Measurements from ENCODE around the gene SLC6A11.

The SLC6A11 gene

GRCh38 chr3:10975695-10976234, 159.7 kb downstream of the SLC6A11 start:
- H3K36me3 Mint-ChIP-seq = no peaks in the 10 kb centered on the region
- H3K9me3 Mint-ChIP-seq = no peaks in the 10 kb centered on the region
- no peak overlapping the region for H3K27ac Mint-ChIP-seq
- H3K27me3 Mint-ChIP-seq = peaks cover 18% of the 10 kb centered on the region
- no peaks in the 10 kb centered on the region for H3K4me1 Mint-ChIP-seq
- H3K4me3 Mint-ChIP-seq = no peak overlapping the region

- H3K27me3 Mint-ChIP-seq = peaks cover 20% of the 10 kb centered on the region
- H3K4me1 Mint-ChIP-seq = no peaks in the 10 kb centered on the region
- no peak overlapping the region for H3K4me3 Mint-ChIP-seq
- no peak overlapping the region for H3K27ac Mint-ChIP-seq
- no peaks in the 10 kb centered on the region for H3K36me3 Mint-ChIP-seq
- H3K9me3 Mint-ChIP-seq = no peaks in the 10 kb centered on the region
These were observed 160.7 kb downstream of the SLC6A11 start for GRCh38 chr3:10976770-10977169.

- Mint-ChIP-seq H3K4me1 (peaks cover 5% of the 10 kb centered on the region), H3K27me3 (peaks cover 22% of the 10 kb centered on the region), H3K27ac (no peak overlapping the region), H3K36me3 (no peaks in the 10 kb centered on the region), H3K9me3 (no peaks in the 10 kb centered on the region), H3K4me3 (no peak overlapping the region)
These were observed 162.0 kb downstream of the SLC6A11 start for GRCh38 chr3:10977892-10978510.

- no peak overlapping the region for H3K27ac Mint-ChIP-seq
- H3K9me3 Mint-ChIP-seq = no peaks in the 10 kb centered on the region
- peaks cover 18% of the 10 kb centered on the region for H3K27me3 Mint-ChIP-seq
- peaks cover 9% of the 10 kb centered on the region for H3K4me1 Mint-ChIP-seq
- H3K36me3 Mint-ChIP-seq = no peaks in the 10 kb centered on the region
- no peak overlapping the region for H3K4me3 Mint-ChIP-seq
These were observed 162.9 kb downstream of the SLC6A11 start for GRCh38 chr3:10978956-10979355.

- H3K9me3 Mint-ChIP-seq = no peaks in the 10 kb centered on the region
- peaks cover 18% of the 10 kb centered on the region for H3K27me3 Mint-ChIP-seq
- no peak overlapping the region for H3K4me3 Mint-ChIP-seq
- no peaks in the 10 kb centered on the region for H3K36me3 Mint-ChIP-seq
- H3K27ac Mint-ChIP-seq = no peak overlapping the region
- peaks cover 9% of the 10 kb centered on the region for H3K4me1 Mint-ChIP-seq
These were observed 164.3 kb downstream of the SLC6A11 start for GRCh38 chr3:10980312-10980711.

- Mint-ChIP-seq H3K4me1 (peaks cover 9% of the 10 kb centered on the region), H3K27me3 (peaks cover 18% of the 10 kb centered on the region), H3K4me3 (no peak overlapping the region), H3K36me3 (no peaks in the 10 kb centered on the region), H3K9me3 (no peaks in the 10 kb centered on the region), H3K27ac (no peak overlapping the region)
These were observed 165.0 kb downstream of the SLC6A11 start for GRCh38 chr3:10981031-10981430.

- no peaks in the 10 kb centered on the region for H3K9me3 Mint-ChIP-seq
- no peak overlapping the region for H3K4me3 Mint-ChIP-seq
- no peak overlapping the region for H3K27ac Mint-ChIP-seq
- H3K36me3 Mint-ChIP-seq = no peaks in the 10 kb centered on the region
- H3K4me1 Mint-ChIP-seq = peaks cover 9% of the 10 kb centered on the region
- H3K27me3 Mint-ChIP-seq = peaks cover 13% of the 10 kb centered on the region
These were observed 165.9 kb downstream of the SLC6A11 start for GRCh38 chr3:10981961-10982360.

GRCh38 chr3:10982782-10983181, 166.8 kb downstream of the SLC6A11 start:
- Mint-ChIP-seq H3K4me3 (no peak overlapping the region), H3K27me3 (peaks cover 11% of the 10 kb centered on the region), H3K27ac (no peak overlapping the region), H3K4me1 (peaks cover 9% of the 10 kb centered on the region), H3K36me3 (no peaks in the 10 kb centered on the region), H3K9me3 (no peaks in the 10 kb centered on the region)

GRCh38 chr3:10983219-10983916, 167.3 kb downstream of the SLC6A11 start:
- H3K27ac Mint-ChIP-seq = no peak overlapping the region
- H3K9me3 Mint-ChIP-seq = no peaks in the 10 kb centered on the region
- peaks cover 9% of the 10 kb centered on the region for H3K27me3 Mint-ChIP-seq
- H3K36me3 Mint-ChIP-seq = no peaks in the 10 kb centered on the region
- no peak overlapping the region for H3K4me3 Mint-ChIP-seq
- peaks cover 9% of the 10 kb centered on the region for H3K4me1 Mint-ChIP-seq

- Mint-ChIP-seq H3K27me3 (peaks cover 9% of the 10 kb centered on the region), H3K9me3 (no peaks in the 10 kb centered on the region)
These were observed 168.4 kb downstream of the SLC6A11 start for GRCh38 chr3:10984371-10984896.

GRCh38 chr3:10985181-10985580, 169.2 kb downstream of the SLC6A11 start:
- Mint-ChIP-seq H3K27ac (no peak overlapping the region), H3K27me3 (peaks cover 13% of the 10 kb centered on the region), H3K9me3 (no peaks in the 10 kb centered on the region), H3K36me3 (no peaks in the 10 kb centered on the region), H3K4me1 (peaks cover 9% of the 10 kb centered on the region), H3K4me3 (no peak overlapping the region)

More at GRCh38 chr3:10984371-10984896, 168.4 kb downstream of the SLC6A11 start:
- Mint-ChIP-seq H3K4me1 (peaks cover 9% of the 10 kb centered on the region), H3K4me3 (no peak overlapping the region), H3K36me3 (no peaks in the 10 kb centered on the region), H3K27ac (no peak overlapping the region)

GRCh38 chr3:10986592-10986991, 170.6 kb downstream of the SLC6A11 start:
- Mint-ChIP-seq H3K9me3 (no peaks in the 10 kb centered on the region), H3K36me3 (no peaks in the 10 kb centered on the region), H3K27ac (no peak overlapping the region), H3K27me3 (peaks cover 19% of the 10 kb centered on the region), H3K4me1 (peaks cover 9% of the 10 kb centered on the region), H3K4me3 (no peak overlapping the region)

GRCh38 chr3:10988001-10988665, 172.1 kb downstream of the SLC6A11 start:
- no peak overlapping the region for H3K4me3 Mint-ChIP-seq
- no peaks in the 10 kb centered on the region for H3K36me3 Mint-ChIP-seq
- peaks cover 7% of the 10 kb centered on the region for H3K4me1 Mint-ChIP-seq
- H3K27ac Mint-ChIP-seq = no peak overlapping the region
- H3K27me3 Mint-ChIP-seq = peaks cover 21% of the 10 kb centered on the region
- no peaks in the 10 kb centered on the region for H3K9me3 Mint-ChIP-seq

GRCh38 chr3:10988991-10989484, 173.0 kb downstream of the SLC6A11 start:
- Mint-ChIP-seq H3K4me1 (peaks cover 4% of the 10 kb centered on the region), H3K36me3 (no peaks in the 10 kb centered on the region), H3K4me3 (no peak overlapping the region), H3K27ac (no peak overlapping the region), H3K9me3 (no peaks in the 10 kb centered on the region), H3K27me3 (peaks cover 26% of the 10 kb centered on the region)

Measured in activated naive CD4-positive, alpha-beta T cell treated with anti-CD3 and anti-CD28 coated beads, Interleukin-2, amount 50 U/mL, for 24 hours (primary cell).